Measurements from ENCODE around the gene TMEM212. TPM values are rescaled to one million over a fixed set of nuclear protein-coding genes. Genes with fewer than 3 reads are reported as not detected.

TMEM212 gene
- not detected in 2 replicates for total RNA-seq
- polyA plus RNA-seq, result 0.14 TPM in 1 of 2 replicates, not detected in the other
- not detected in 2 replicates for polyA plus RNA-seq (2011; cell fraction: cytosol; rRNA removed)
- 0.11 TPM in 1 of 2 replicates, not detected in the other for polyA plus RNA-seq (2011; cell fraction: nucleus; rRNA removed)
- not detected in 2 replicates for polyA plus RNA-seq (2012)
- not detected in 2 replicates for polyA minus RNA-seq
- polyA minus RNA-seq (2011; cell fraction: cytosol; rRNA and poly(A)+ RNA removed), result not detected
- 0.91 and 1.3 TPM in 2 replicates for polyA minus RNA-seq (2011; cell fraction: nucleus; rRNA and poly(A)+ RNA removed)
- Bru-seq, nascent RNA, result percentile 15 among the genes with signal in this experiment
- BruChase-seq, experiment 1, labeled RNA remaining after a 6-hour chase, result percentile 3 among the genes with signal in this experiment
- BruChase-seq, experiment 2, labeled RNA remaining after a 2-hour chase, result percentile 6 among the genes with signal in this experiment
- long read RNA-seq, partial matches to known transcripts, result 0 of 1 reads
- long read RNA-seq, other reads (novel, unspliced or antisense), result 1 of 1 reads

DNA sequence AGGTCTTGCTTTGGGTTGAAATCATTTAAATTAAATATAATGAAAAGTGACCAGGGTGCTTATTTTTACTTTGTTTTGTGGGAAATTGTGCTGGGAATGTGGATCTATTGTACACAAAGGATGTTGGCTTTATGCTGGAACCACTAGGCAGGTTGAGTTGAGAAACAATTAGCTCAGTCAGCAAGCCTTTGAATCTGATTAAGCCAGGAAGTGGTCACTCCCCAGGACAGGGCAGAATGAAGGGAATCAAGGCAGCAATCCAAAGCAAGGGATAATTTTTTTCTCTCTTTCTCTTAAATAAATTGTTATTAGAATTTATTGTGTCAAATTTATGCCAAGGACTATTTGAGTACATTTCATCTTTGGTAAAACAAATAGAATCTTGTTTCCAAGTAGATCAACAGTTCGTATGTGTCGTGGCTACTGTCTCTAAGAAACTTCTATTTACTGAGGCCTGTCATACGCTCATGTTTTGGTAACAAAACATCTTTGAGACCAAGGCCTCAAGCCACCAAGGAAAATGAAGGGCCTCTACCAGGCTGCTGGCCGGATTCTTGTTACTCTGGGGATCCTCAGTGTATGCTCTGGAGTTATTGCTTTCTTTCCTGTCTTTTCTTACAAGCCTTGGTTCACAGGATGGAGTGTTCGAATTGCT, at the start of gene TMEM212:
Gene TMEM212 (plus strand): TSS at position 486 of the 655 bp plus-strand sequence. CDS start 35 bp downstream, at position 521.
- Histone ChIP-seq H3K27ac (ENCODE audit: insufficient read depth, low read depth, low read length) (peak within 1 kb of the TSS; percentile 70), H3K4me2 (ENCODE audit: insufficient read depth, low read length) (no peak within 1 kb of the TSS), H3K9me3 (replicated peaks; ENCODE audit: control insufficient read depth, insufficient read depth, low read length) (no peaks in the 10 kb centered on the region), H2AFZ (ENCODE audit: low read depth, low read length) (peak within 1 kb of the TSS; percentile 35), H3K4me1 (ENCODE audit: control insufficient read depth, extremely low read depth, insufficient read depth, low read length) (peaks cover 47% of the 10 kb centered on the region), H3K27me3 (ENCODE audit: control insufficient read depth in 2 of 2, insufficient read depth in 2 of 2, low read length in 2 of 2) (no peaks in the 10 kb centered on the region), H3K4me3 (replicated peaks in 1 of 3; ENCODE audit: insufficient read depth in 1 of 3, low read depth in 1 of 3, low read length in 3 of 3) (no peak within 1 kb of the TSS), H3K9me1 (replicated peaks; ENCODE audit: control insufficient read depth, extremely low read depth, insufficient read depth, low read length) (no peaks in the 10 kb centered on the region), H4K20me1 (replicated peaks; ENCODE audit: control insufficient read depth, extremely low read depth, insufficient read depth, low read length) (no peaks in the 10 kb centered on the region), H3K9ac (replicated peaks; ENCODE audit: extremely low read depth, insufficient read depth, low read length) (peak within 1 kb of the TSS; percentile 37), H3K79me2 (ENCODE audit: control insufficient read depth, insufficient read depth, low read length) (no peaks in the 10 kb centered on the region), H3K36me3 (ENCODE audit: control insufficient read depth in 2 of 2, extremely low read depth in 1 of 2, insufficient read depth in 2 of 2, low read length in 2 of 2) (no peaks in the 10 kb centered on the region)
- CTCF ChIA-PET, result interaction anchor here (1.0 kb wide), 2 partner anchors 18 to 23 kb away, joined by 3 read pairs; no protein-coding TSS in a partner anchor
- BruUV-seq (replicated peaks), result no TSS peak
- DNase-seq (ENCODE audit: low read depth, low spot score), result peak; percentile 85
- intact Hi-C loops (cut with micrococcal nuclease), result loop anchor here (1.0 kb wide), 1 partner anchor 8 kb away; no protein-coding TSS in a partner anchor
- POLR2A ChIA-PET, result no interaction called here
- TF ChIP-seq, protein P1, sequence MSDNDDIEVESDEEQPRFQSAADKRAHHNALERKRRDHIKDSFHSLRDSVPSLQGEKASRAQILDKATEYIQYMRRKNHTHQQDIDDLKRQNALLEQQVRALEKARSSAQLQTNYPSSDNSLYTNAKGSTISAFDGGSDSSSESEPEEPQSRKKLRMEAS (IDR thresholded peaks at IDR 0.05; ENCODE audit: insufficient read depth, insufficient read length), result no peak
- no peak for TF ChIP-seq JUN (IDR thresholded peaks at IDR 0.05; ENCODE audit: borderline replicate concordance, insufficient read depth, insufficient read length, low read depth)
- peak; percentile 13 for TF ChIP-seq FOS (IDR thresholded peaks at IDR 0.05; ENCODE audit: borderline replicate concordance, insufficient read depth, low read length)
- no peak for TF ChIP-seq EZH2 (IDR thresholded peaks at IDR 0.05; ENCODE audit: borderline replicate concordance, low read depth, low read length, severe bottlenecking)
- TF ChIP-seq POLR2AphosphoS5 (IDR thresholded peaks at IDR 0.05; ENCODE audit: insufficient read depth, low read depth, low read length), result no peak
- no peak for TF ChIP-seq POLR2A (IDR thresholded peaks at IDR 0.05; ENCODE audit: low read depth, low read length)
- TF ChIP-seq, protein P2, sequence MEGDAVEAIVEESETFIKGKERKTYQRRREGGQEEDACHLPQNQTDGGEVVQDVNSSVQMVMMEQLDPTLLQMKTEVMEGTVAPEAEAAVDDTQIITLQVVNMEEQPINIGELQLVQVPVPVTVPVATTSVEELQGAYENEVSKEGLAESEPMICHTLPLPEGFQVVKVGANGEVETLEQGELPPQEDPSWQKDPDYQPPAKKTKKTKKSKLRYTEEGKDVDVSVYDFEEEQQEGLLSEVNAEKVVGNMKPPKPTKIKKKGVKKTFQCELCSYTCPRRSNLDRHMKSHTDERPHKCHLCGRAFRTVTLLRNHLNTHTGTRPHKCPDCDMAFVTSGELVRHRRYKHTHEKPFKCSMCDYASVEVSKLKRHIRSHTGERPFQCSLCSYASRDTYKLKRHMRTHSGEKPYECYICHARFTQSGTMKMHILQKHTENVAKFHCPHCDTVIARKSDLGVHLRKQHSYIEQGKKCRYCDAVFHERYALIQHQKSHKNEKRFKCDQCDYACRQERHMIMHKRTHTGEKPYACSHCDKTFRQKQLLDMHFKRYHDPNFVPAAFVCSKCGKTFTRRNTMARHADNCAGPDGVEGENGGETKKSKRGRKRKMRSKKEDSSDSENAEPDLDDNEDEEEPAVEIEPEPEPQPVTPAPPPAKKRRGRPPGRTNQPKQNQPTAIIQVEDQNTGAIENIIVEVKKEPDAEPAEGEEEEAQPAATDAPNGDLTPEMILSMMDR (IDR thresholded peaks at IDR 0.05; ENCODE audit: extremely low read depth in 1 of 2, insufficient read depth in 1 of 2, low read depth in 1 of 2, low read length in 2 of 2), result no peak
- TF ChIP-seq GATA2 (IDR thresholded peaks at IDR 0.05; ENCODE audit: insufficient read depth, insufficient read length, low read depth, low read length), result peak; percentile 60
- no peak for TF ChIP-seq MYC (IDR thresholded peaks at IDR 0.05; ENCODE audit: low read depth, low read length)
- peak; percentile 89 for FAIRE-seq
- dilution Hi-C loops (cut with MboI; ENCODE audit: extremely low pct_ligation_motif_present, low sequenced_read_pairs), result no loop called here

Measured in endothelial cell of umbilical vein (primary cell).